ENCODE measurements around the gene TRIM65.

Gene TRIM65

DNA sequence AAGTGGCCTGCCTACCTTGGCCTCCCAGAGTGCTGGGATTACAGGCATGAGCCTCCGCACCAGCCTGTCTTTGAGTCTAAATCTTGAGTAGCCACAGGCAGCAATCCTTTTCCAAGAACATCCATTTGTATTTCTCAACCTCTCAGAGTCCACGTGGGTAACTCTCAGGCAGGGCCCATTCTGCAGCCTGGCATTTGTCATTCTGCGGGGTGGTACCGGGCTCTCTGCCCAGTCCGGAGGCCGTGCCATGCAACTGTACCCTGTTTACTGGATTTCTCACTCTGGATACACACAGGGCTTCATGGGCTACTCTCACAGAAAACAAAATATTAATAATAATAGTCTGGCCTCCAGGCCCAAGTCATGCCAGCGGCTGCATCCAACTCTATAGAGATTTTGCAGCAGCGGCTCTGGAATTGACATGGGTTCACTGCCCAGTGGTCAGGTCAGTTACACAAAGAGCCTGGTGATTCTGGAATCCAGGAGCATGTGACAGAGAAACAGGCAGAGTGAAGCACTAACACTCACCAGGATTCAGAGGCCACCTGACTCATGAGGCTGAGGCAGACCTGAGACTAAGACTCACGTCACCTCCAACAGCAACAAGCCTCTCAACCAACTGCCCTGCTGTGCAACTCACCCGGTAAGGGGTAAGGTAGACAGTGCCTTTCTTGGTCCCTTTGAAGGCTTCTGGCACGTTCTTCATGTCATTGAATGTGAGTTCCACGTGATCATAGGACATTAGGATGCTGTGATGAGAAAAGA lies 45.6 kb downstream of the TRIM65 start:
- peaks cover 4% of the 10 kb centered on the region; the same call in 1 of the 2 replicates for H3K36me3 ChIP-seq (ENCODE audit: insufficient read depth, low read length)
- H2AFZ ChIP-seq (ENCODE audit: low read length), result no peak overlapping the region
- no peaks in the 10 kb centered on the region for H3F3A ChIP-seq (ENCODE audit: low read depth)
- H3K27me3 ChIP-seq (ENCODE audit: insufficient read depth, low read length, poor library complexity, severe bottlenecking), result no peaks in the 10 kb centered on the region
- no peak overlapping the region for H3K4me3 ChIP-seq (ENCODE audit: low read length, poor library complexity, severe bottlenecking)
- no peaks in the 10 kb centered on the region for H3K9me3 ChIP-seq (ENCODE audit: insufficient read depth, low read depth, low read length)
- peaks cover 23% of the 10 kb centered on the region for H3K4me1 ChIP-seq (ENCODE audit: insufficient read depth, low read length, poor library complexity, severe bottlenecking)
- H3K79me2 ChIP-seq (ENCODE audit: insufficient read depth, low read length), result peaks cover 18% of the 10 kb centered on the region
- no peak overlapping the region for H3K4me2 ChIP-seq (ENCODE audit: low read depth, low read length, poor library complexity, severe bottlenecking)
- no peak overlapping the region for H3K9ac ChIP-seq (ENCODE audit: low read depth, low read length, poor library complexity, severe bottlenecking)
- peaks cover 7% of the 10 kb centered on the region for H4K20me1 ChIP-seq (ENCODE audit: insufficient read depth, low read length, poor library complexity, severe bottlenecking)
- no peaks in the 10 kb centered on the region for H3K9me2 ChIP-seq (replicated peaks; ENCODE audit: low read depth, low read length)
- no peak for TF ChIP-seq EZH2phosphoT487 (IDR thresholded peaks at IDR 0.05; ENCODE audit: borderline replicate concordance)
- TF ChIP-seq, protein P1, sequence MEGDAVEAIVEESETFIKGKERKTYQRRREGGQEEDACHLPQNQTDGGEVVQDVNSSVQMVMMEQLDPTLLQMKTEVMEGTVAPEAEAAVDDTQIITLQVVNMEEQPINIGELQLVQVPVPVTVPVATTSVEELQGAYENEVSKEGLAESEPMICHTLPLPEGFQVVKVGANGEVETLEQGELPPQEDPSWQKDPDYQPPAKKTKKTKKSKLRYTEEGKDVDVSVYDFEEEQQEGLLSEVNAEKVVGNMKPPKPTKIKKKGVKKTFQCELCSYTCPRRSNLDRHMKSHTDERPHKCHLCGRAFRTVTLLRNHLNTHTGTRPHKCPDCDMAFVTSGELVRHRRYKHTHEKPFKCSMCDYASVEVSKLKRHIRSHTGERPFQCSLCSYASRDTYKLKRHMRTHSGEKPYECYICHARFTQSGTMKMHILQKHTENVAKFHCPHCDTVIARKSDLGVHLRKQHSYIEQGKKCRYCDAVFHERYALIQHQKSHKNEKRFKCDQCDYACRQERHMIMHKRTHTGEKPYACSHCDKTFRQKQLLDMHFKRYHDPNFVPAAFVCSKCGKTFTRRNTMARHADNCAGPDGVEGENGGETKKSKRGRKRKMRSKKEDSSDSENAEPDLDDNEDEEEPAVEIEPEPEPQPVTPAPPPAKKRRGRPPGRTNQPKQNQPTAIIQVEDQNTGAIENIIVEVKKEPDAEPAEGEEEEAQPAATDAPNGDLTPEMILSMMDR (conservative IDR thresholded peaks at IDR 0.05; ENCODE audit: low read length), result no peak

DNA sequence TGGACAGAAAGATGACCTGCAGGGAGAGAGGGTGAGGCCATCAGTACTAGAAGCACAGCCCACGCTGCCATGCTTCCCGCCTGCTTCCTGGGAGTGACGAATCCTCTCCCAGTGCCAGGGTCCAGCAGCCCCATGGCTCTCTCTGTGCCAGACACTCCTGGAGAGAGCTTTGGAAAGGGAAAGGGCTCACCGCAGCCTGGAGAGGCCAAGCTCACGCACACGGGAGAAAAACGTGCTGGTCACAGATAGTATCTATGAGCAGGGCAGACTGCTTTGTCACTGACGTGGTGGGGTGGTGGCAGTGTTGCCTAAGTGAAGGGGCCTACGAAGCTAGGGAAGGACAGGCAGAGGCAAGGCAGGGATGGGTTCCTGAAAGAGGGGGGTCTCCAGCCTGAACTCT lies 47.0 kb downstream of the TRIM65 start:
- H3K4me3 ChIP-seq (ENCODE audit: low read length, poor library complexity, severe bottlenecking), result no peak overlapping the region
- no peaks in the 10 kb centered on the region for H3K9me3 ChIP-seq (ENCODE audit: insufficient read depth, low read depth, low read length)
- H3K4me1 ChIP-seq (ENCODE audit: insufficient read depth, low read length, poor library complexity, severe bottlenecking), result peaks cover 34% of the 10 kb centered on the region
- H3K4me2 ChIP-seq (ENCODE audit: low read depth, low read length, poor library complexity, severe bottlenecking), result no peak overlapping the region
- H3K9me2 ChIP-seq (replicated peaks; ENCODE audit: low read depth, low read length), result no peaks in the 10 kb centered on the region
- no peaks in the 10 kb centered on the region for H3F3A ChIP-seq (ENCODE audit: low read depth)
- H2AFZ ChIP-seq (ENCODE audit: low read length), result no peak overlapping the region
- no peak overlapping the region for H3K9ac ChIP-seq (ENCODE audit: low read depth, low read length, poor library complexity, severe bottlenecking)
- peaks cover 20% of the 10 kb centered on the region for H3K79me2 ChIP-seq (ENCODE audit: insufficient read depth, low read length)
- H3K36me3 ChIP-seq (ENCODE audit: insufficient read depth, low read length), result peaks cover 4% of the 10 kb centered on the region; the same call in 1 of the 2 replicates
- no peak for TF ChIP-seq EZH2phosphoT487 (IDR thresholded peaks at IDR 0.05; ENCODE audit: borderline replicate concordance)
- TF ChIP-seq, protein P1 (conservative IDR thresholded peaks at IDR 0.05; ENCODE audit: low read length), result no peak
- H3K27me3 ChIP-seq (ENCODE audit: insufficient read depth, low read length, poor library complexity, severe bottlenecking), result no peaks in the 10 kb centered on the region
- peaks cover 6% of the 10 kb centered on the region for H4K20me1 ChIP-seq (ENCODE audit: insufficient read depth, low read length, poor library complexity, severe bottlenecking)

DNA sequence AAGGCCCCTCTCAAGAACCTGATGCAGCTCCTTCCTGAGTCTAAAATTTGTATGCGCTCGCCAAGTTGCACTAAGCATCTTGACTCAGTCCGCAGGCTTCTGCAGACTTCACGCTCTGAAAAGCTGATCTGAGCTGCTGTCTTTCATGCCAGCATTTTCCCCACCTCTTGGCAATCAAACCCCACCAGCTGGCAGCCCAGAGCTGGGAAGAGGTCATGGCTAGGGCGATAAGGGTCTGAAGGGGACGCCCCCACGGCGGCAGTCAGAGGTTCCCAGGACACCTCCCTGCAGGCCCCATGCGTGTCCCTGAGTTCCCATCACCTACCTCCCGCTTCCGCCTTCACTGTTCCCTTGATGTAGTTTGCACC lies 47.5 kb downstream of the TRIM65 start:
- Histone ChIP-seq H3K4me1 (ENCODE audit: insufficient read depth, low read length, poor library complexity, severe bottlenecking) (peaks cover 29% of the 10 kb centered on the region), H3K4me2 (ENCODE audit: low read depth, low read length, poor library complexity, severe bottlenecking) (no peak overlapping the region), H3F3A (ENCODE audit: low read depth) (no peaks in the 10 kb centered on the region), H3K27me3 (ENCODE audit: insufficient read depth, low read length, poor library complexity, severe bottlenecking) (no peaks in the 10 kb centered on the region), H4K20me1 (ENCODE audit: insufficient read depth, low read length, poor library complexity, severe bottlenecking) (peaks cover 2% of the 10 kb centered on the region), H3K9me3 (ENCODE audit: insufficient read depth, low read depth, low read length) (no peaks in the 10 kb centered on the region), H3K9ac (ENCODE audit: low read depth, low read length, poor library complexity, severe bottlenecking) (no peak overlapping the region), H2AFZ (ENCODE audit: low read length) (no peak overlapping the region), H3K79me2 (ENCODE audit: insufficient read depth, low read length) (peaks cover 17% of the 10 kb centered on the region), H3K36me3 (ENCODE audit: insufficient read depth, low read length) (peaks cover 4% of the 10 kb centered on the region; the same call in 1 of the 2 replicates), H3K9me2 (replicated peaks; ENCODE audit: low read depth, low read length) (no peaks in the 10 kb centered on the region), H3K4me3 (ENCODE audit: low read length, poor library complexity, severe bottlenecking) (no peak overlapping the region)
- no peak for TF ChIP-seq EZH2phosphoT487 (IDR thresholded peaks at IDR 0.05; ENCODE audit: borderline replicate concordance)
- TF ChIP-seq, protein P1 (conservative IDR thresholded peaks at IDR 0.05; ENCODE audit: low read length), result no peak

All from Loucy (cell line).